HCT116 (cell line): ENCODE data around the gene MRPL21. TPM values are rescaled to one million over a fixed set of nuclear protein-coding genes. Genes with fewer than 3 reads are reported as not detected.

Experiments used
- ATAC-seq: fragments of 200-7000 bp; cut with Tn5 transposase; 2 replicates; pipeline ENCODE4 v1.9.1; 2020; ENCODE audit warnings: mild to moderate bottlenecking, moderate library complexity
- BruUV-seq: library from RNA; stranded (reverse); fragments of 400-500 nt; replicated peaks from 2 replicates; lab custom pipeline; 2021; lab: Mats Ljungman, UMichigan
- CTCF ChIA-PET: fragments of 300-600 bp; sonication (Branson Sonifier 250); formaldehyde crosslinking; loops from one replicate; lab custom pipeline; 2021; ENCODE audit warnings: antibody characterized with exemption; lab: Charles Lee
- POLR2A ChIA-PET: fragments of 300-600, 350-600 bp; sonication (Branson Sonifier 250); formaldehyde crosslinking; loops from one replicate; lab custom pipeline; 2021; ENCODE audit warnings: antibody characterized with exemption; lab: Charles Lee
- RAD21 ChIA-PET, 2 experiments: fragments of 300-600 bp; sonication (Branson Sonifier 250); formaldehyde crosslinking; loops; one replicate each; lab custom pipeline; 2023; ENCODE audit warnings: low total read pairs in 2 of 2; ENCODE audit not compliant: uncharacterized antibody in 2 of 2, unreplicated experiment in 2 of 2, low non-redundant PET in 1 of 2; lab: Charles Lee
- DNase-seq: peaks from one replicate; pipeline ENCODE4 v3.0.0-alpha.2; 2010; ENCODE audit warnings: low read depth, low spot score
- H2AFZ ChIP-seq: fragments of 200-600 bp; shearing (Covaris generic), sonication (generic); 2 replicates; pipeline ENCODE4 v1.6.1; 2017; ENCODE audit warnings: low read depth, mixed run types, mixed read lengths, antibody characterized with exemption, low read length; ENCODE audit not compliant: poor library complexity, severe bottlenecking
- H3K27ac ChIP-seq: 2 replicates; pipeline ENCODE4 v1.5.1; 2012; ENCODE audit warnings: low read depth, low read length
- H3K27me3 ChIP-seq: fragments of 200-600 bp; sonication (generic); 2 replicates; pipeline ENCODE4 v1.6.1; 2016; ENCODE audit warnings: mixed run types, low read length, mixed read lengths; ENCODE audit not compliant: insufficient read depth
- H3K36me3 ChIP-seq, 2 experiments: fragments of 200-500 bp in 1 of 2; fragments of 200-600 bp in 1 of 2; sonication (Bioruptor generic) in 1 of 2; sonication (generic) in 1 of 2; 2 replicates each; pipeline versions ENCODE4 v1.5.1 to v1.6.1; 2014 to 2016; ENCODE audit warnings: low read length in 2 of 2, inconsistent platforms in 1 of 2, mixed read lengths in 1 of 2, mixed run types in 1 of 2; ENCODE audit not compliant: insufficient read depth in 2 of 2, control insufficient read depth in 1 of 2
- H3K4me1 ChIP-seq, 2 experiments: fragments of 200-600 bp in 1 of 2; sonication (generic) in 1 of 2; 2 replicates each; pipeline versions ENCODE4 v1.5.1 to v1.6.1; 2012 to 2017; ENCODE audit warnings: low read length in 2 of 2, inconsistent platforms in 1 of 2, mild to moderate bottlenecking in 1 of 2, mixed read lengths in 1 of 2, mixed run types in 1 of 2, moderate library complexity in 1 of 2; ENCODE audit not compliant: insufficient read depth in 2 of 2, control insufficient read depth in 1 of 2
- H3K4me2 ChIP-seq: fragments of 200-600 bp; sonication (generic); 2 replicates; pipeline ENCODE4 v1.6.1; 2017; ENCODE audit warnings: mixed run types, low read length, mixed read lengths
- H3K4me3 ChIP-seq, 2 experiments: fragments of 200-600 bp in 1 of 2; sonication (generic) in 1 of 2; replicated peaks in 1 of 2; 2 replicates each; pipeline ENCODE4 v1.5.1; 2011 to 2016; ENCODE audit warnings: low read length in 2 of 2, control low read depth in 1 of 2, low read depth in 1 of 2, mild to moderate bottlenecking in 1 of 2, mixed read lengths in 1 of 2, mixed run types in 1 of 2
- H3K79me2 ChIP-seq: fragments of 200-600 bp; sonication (generic); 2 replicates; pipeline ENCODE4 v1.6.1; 2017; ENCODE audit warnings: mild to moderate bottlenecking, mixed run types, low read length, moderate library complexity, mixed read lengths; ENCODE audit not compliant: insufficient read depth
- H3K9ac ChIP-seq: fragments of 200-600 bp; sonication (generic); 2 replicates; pipeline ENCODE4 v1.6.1; 2016; ENCODE audit warnings: low read length, mixed read lengths
- H3K9me2 ChIP-seq: fragments of 200-600 bp; sonication (generic), shearing (Covaris generic); 2 replicates; pipeline ENCODE4 v1.6.1; 2017; ENCODE audit warnings: mixed run types, mild to moderate bottlenecking, moderate library complexity; ENCODE audit not compliant: insufficient read depth
- H3K9me3 ChIP-seq, 2 experiments: fragments of 200-500 bp in 1 of 2; fragments of 200-600 bp in 1 of 2; sonication (Bioruptor generic) in 1 of 2; sonication (generic) in 1 of 2; 2 replicates each; pipeline ENCODE4 v1.6.1; 2014 to 2017; ENCODE audit warnings: low read length in 2 of 2, mixed read lengths in 2 of 2, inconsistent platforms in 1 of 2, low read depth in 1 of 2, mild to moderate bottlenecking in 1 of 2, mixed run types in 1 of 2, moderate library complexity in 1 of 2; ENCODE audit not compliant: control insufficient read depth in 1 of 2, insufficient read depth in 1 of 2
- H4K20me1 ChIP-seq: fragments of 200-600 bp; sonication (generic), shearing (Covaris generic); 2 replicates; pipeline ENCODE4 v1.6.1; 2017; ENCODE audit warnings: mixed run types, mild to moderate bottlenecking, moderate library complexity; ENCODE audit not compliant: insufficient read depth
- CBX3 ChIP-seq: IDR thresholded peaks from 2 replicates; pipeline ENCODE4 v1.6.1; 2012; ENCODE audit warnings: low read depth
- POLR2A ChIP-seq: IDR thresholded peaks from 2 replicates; pipeline ENCODE4 v1.7.0; 2011; ENCODE audit warnings: borderline replicate concordance; ENCODE audit not compliant: insufficient read depth, insufficient read length; ENCODE audit errors: extremely low read depth
- RAD21 ChIP-seq: IDR thresholded peaks from 2 replicates; pipeline ENCODE4 v1.6.1; 2012; ENCODE audit warnings: low read depth, mild to moderate bottlenecking
- SRF ChIP-seq: IDR thresholded peaks from 2 replicates; pipeline ENCODE4 v1.6.1; 2012; ENCODE audit warnings: low read depth
- TCF7L2 ChIP-seq: IDR thresholded peaks from 2 replicates; pipeline ENCODE4 v1.7.0; 2011; ENCODE audit warnings: borderline replicate concordance, inconsistent platforms; ENCODE audit not compliant: insufficient read depth, insufficient read length; ENCODE audit errors: extremely low read depth
- ZFX ChIP-seq: fragments of 450-650 bp; IDR thresholded peaks from 2 replicates; pipeline ENCODE4 v1.6.1; 2017
- intact Hi-C: fragments of 100-400 bp; cut with micrococcal nuclease; formaldehyde crosslinking; loops from 2 replicates; pipeline ENCODE4 v1.10.0; 2022
- total RNA-seq: library from RNA; stranded (reverse); gene quantifications from one replicate; pipeline ENCODE4 v1.2.1, GENCODE V29; 2021; ENCODE audit not compliant: unreplicated experiment
- TF ChIP-seq, protein P1 (sequence below): IDR thresholded peaks from 2 replicates; pipeline ENCODE4 v1.6.1; 2012; ENCODE audit warnings: low read depth
- TF ChIP-seq, protein P2 (sequence below), 3 experiments: fragments of 200-600 bp in 1 of 3; sonication (generic) in 1 of 3; IDR thresholded peaks in 2 of 3; conservative IDR thresholded peaks in 1 of 3; 2 replicates each; pipeline ENCODE4 v1.5.1; 2012 to 2017; ENCODE audit warnings: low read depth in 2 of 3, low read length in 2 of 3, antibody characterized with exemption in 1 of 3, borderline replicate concordance in 1 of 3, control low read depth in 1 of 3, mild to moderate bottlenecking in 1 of 3, mixed read lengths in 1 of 3, mixed run types in 1 of 3, moderate library complexity in 1 of 3; ENCODE audit not compliant: insufficient read depth in 1 of 3
- TF ChIP-seq, protein P3 (sequence below): IDR thresholded peaks from 2 replicates; pipeline ENCODE4 v1.6.1; 2012
- TF ChIP-seq, protein P4 (sequence below): IDR thresholded peaks from 2 replicates; pipeline ENCODE4 v1.6.1; 2011; ENCODE audit warnings: mild to moderate bottlenecking, low read length, moderate library complexity; ENCODE audit not compliant: insufficient replicate concordance; ENCODE audit errors: extremely low read depth

Gene MRPL21
- total RNA-seq, 1 experiment from 2014 or later, result 90.2 TPM

DNA sequence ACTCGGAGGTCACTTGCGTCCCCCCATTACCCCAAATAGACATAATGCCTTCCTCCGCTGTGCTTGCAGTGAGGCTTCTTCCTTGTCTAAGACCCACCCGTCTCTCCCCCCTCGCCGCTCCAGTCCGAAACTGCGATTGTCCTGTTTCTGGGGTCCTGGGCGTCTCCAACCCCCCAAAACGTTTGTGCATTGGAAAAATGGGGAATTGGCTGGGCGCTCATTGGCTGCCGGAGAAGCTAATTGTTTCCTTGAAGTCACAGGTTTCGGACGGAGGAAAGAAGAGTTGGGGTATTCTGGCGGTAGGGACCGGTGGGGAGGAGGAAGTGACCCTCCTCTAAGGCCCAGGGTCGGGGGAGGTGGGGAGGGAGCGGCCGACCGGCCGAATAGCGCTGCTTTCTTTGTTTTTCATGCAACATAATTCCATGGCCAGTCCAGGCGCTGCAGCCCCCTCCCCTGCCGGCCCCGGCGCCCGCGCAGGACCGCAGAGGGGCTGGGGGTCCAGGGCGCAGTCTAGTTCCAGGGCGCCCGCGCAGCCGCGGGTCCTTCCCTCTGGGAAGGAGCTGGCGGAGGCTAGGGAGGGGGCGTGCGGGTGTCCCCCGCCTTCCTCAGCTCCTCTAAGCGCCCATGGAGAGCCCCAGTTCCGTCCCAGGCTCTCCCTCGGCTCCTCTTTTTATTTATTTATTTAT is 49.2 kb downstream of the MRPL21 start:
- peaks cover 5 to 15% of the 10 kb centered on the region in 2 experiments; a peak in 3 of 4 replicates for H3K4me1 ChIP-seq
- ChIA-PET RAD21 (no interaction called here), CTCF (interaction anchor here (1.8 kb wide), 1 partner anchor 10 kb away, joined by 7 read pairs; no protein-coding TSS in a partner anchor), POLR2A (no interaction called here)
- H3K36me3 ChIP-seq, result no peaks in the 10 kb centered on the region
- H3K9ac ChIP-seq, result no peak overlapping the region
- no peak overlapping the region for H3K4me2 ChIP-seq
- H2AFZ ChIP-seq, result no peak overlapping the region
- no peaks in the 10 kb centered on the region for H3K27me3 ChIP-seq
- no peaks in the 10 kb centered on the region for H4K20me1 ChIP-seq
- H3K27ac ChIP-seq, result no peak overlapping the region
- H3K9me3 ChIP-seq, result no peaks in the 10 kb centered on the region
- H3K4me3 ChIP-seq, result no peak overlapping the region
- TF ChIP-seq POLR2A (no peak), SRF (no peak), TCF7L2 (no peak), CBX3 (no peak), ZFX (no peak), RAD21 (no peak)
- TF ChIP-seq, protein P1, sequence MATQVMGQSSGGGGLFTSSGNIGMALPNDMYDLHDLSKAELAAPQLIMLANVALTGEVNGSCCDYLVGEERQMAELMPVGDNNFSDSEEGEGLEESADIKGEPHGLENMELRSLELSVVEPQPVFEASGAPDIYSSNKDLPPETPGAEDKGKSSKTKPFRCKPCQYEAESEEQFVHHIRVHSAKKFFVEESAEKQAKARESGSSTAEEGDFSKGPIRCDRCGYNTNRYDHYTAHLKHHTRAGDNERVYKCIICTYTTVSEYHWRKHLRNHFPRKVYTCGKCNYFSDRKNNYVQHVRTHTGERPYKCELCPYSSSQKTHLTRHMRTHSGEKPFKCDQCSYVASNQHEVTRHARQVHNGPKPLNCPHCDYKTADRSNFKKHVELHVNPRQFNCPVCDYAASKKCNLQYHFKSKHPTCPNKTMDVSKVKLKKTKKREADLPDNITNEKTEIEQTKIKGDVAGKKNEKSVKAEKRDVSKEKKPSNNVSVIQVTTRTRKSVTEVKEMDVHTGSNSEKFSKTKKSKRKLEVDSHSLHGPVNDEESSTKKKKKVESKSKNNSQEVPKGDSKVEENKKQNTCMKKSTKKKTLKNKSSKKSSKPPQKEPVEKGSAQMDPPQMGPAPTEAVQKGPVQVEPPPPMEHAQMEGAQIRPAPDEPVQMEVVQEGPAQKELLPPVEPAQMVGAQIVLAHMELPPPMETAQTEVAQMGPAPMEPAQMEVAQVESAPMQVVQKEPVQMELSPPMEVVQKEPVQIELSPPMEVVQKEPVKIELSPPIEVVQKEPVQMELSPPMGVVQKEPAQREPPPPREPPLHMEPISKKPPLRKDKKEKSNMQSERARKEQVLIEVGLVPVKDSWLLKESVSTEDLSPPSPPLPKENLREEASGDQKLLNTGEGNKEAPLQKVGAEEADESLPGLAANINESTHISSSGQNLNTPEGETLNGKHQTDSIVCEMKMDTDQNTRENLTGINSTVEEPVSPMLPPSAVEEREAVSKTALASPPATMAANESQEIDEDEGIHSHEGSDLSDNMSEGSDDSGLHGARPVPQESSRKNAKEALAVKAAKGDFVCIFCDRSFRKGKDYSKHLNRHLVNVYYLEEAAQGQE, result no peak
- TF ChIP-seq, protein P2, sequence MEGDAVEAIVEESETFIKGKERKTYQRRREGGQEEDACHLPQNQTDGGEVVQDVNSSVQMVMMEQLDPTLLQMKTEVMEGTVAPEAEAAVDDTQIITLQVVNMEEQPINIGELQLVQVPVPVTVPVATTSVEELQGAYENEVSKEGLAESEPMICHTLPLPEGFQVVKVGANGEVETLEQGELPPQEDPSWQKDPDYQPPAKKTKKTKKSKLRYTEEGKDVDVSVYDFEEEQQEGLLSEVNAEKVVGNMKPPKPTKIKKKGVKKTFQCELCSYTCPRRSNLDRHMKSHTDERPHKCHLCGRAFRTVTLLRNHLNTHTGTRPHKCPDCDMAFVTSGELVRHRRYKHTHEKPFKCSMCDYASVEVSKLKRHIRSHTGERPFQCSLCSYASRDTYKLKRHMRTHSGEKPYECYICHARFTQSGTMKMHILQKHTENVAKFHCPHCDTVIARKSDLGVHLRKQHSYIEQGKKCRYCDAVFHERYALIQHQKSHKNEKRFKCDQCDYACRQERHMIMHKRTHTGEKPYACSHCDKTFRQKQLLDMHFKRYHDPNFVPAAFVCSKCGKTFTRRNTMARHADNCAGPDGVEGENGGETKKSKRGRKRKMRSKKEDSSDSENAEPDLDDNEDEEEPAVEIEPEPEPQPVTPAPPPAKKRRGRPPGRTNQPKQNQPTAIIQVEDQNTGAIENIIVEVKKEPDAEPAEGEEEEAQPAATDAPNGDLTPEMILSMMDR (IDR thresholded peaks at IDR 0.05 in 2 of 3, conservative IDR thresholded peaks at IDR 0.05 in 1 of 3; ENCODE audit: borderline replicate concordance in 1 of 3, insufficient read depth in 1 of 3, low read depth in 2 of 3, low read length in 2 of 3), result no peak
- TF ChIP-seq, protein P3, sequence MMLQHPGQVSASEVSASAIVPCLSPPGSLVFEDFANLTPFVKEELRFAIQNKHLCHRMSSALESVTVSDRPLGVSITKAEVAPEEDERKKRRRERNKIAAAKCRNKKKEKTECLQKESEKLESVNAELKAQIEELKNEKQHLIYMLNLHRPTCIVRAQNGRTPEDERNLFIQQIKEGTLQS, result no peak
- TF ChIP-seq, protein P4, sequence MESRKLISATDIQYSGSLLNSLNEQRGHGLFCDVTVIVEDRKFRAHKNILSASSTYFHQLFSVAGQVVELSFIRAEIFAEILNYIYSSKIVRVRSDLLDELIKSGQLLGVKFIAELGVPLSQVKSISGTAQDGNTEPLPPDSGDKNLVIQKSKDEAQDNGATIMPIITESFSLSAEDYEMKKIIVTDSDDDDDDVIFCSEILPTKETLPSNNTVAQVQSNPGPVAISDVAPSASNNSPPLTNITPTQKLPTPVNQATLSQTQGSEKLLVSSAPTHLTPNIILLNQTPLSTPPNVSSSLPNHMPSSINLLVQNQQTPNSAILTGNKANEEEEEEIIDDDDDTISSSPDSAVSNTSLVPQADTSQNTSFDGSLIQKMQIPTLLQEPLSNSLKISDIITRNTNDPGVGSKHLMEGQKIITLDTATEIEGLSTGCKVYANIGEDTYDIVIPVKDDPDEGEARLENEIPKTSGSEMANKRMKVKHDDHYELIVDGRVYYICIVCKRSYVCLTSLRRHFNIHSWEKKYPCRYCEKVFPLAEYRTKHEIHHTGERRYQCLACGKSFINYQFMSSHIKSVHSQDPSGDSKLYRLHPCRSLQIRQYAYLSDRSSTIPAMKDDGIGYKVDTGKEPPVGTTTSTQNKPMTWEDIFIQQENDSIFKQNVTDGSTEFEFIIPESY, result no peak
- H3K79me2 ChIP-seq, result no peaks in the 10 kb centered on the region
- intact Hi-C loops, result no loop called here
- DNase-seq (no peak), ATAC-seq (no peak)
- no peaks in the 10 kb centered on the region for H3K9me2 ChIP-seq
- no TSS peak for BruUV-seq
